ENCODE measurements around the gene LYST.
"Not testable (repeated sequence)": the region's sequence is repeated elsewhere in the genome, so short reads cannot be mapped to it uniquely, and the experiment has no call there.

Gene LYST

GRCh38 chr1:235809688-235810397 lies 56.9 kb downstream of the LYST start:
- DNase-seq: no peak

GRCh38 chr1:235808223-235808622 lies 58.5 kb downstream of the LYST start:
- DNase-seq: no peak

GRCh38 chr1:235806123-235806522 lies 60.6 kb downstream of the LYST start:
- no peak for DNase-seq

- no peak for DNase-seq
Observed at GRCh38 chr1:235802573-235803346, 63.9 kb downstream of the LYST start.

GRCh38 chr1:235799264-235799663 lies 67.4 kb downstream of the LYST start:
- DNase-seq: no peak

GRCh38 chr1:235791532-235792060 lies 75.1 kb downstream of the LYST start:
- DNase-seq: no peak

GRCh38 chr1:235790123-235790522 lies 76.6 kb downstream of the LYST start:
- no peak for DNase-seq

GRCh38 chr1:235786227-235786898 lies 80.3 kb downstream of the LYST start:
- not testable (repeated sequence) for DNase-seq

- DNase-seq: no peak
Observed at GRCh38 chr1:235784950-235785349, 81.8 kb downstream of the LYST start.

- peak; percentile 45 for DNase-seq
Observed at GRCh38 chr1:235783148-235783776, 83.4 kb downstream of the LYST start.

GRCh38 chr1:235782601-235783000 lies 84.1 kb downstream of the LYST start:
- no peak for DNase-seq

GRCh38 chr1:235781807-235782206 lies 84.9 kb downstream of the LYST start:
- no peak for DNase-seq

- DNase-seq: no peak
Observed at GRCh38 chr1:235779770-235780169, 86.9 kb downstream of the LYST start.

- no peak for DNase-seq
Observed at GRCh38 chr1:235776396-235776795, 90.3 kb downstream of the LYST start.

- no peak for DNase-seq
Observed at GRCh38 chr1:235775246-235775860, 91.4 kb downstream of the LYST start.

GRCh38 chr1:235767795-235768194 lies 98.9 kb downstream of the LYST start:
- no peak for DNase-seq

- peak; percentile 18 for DNase-seq
Observed at GRCh38 chr1:235766794-235767285, 99.9 kb downstream of the LYST start.

GRCh38 chr1:235763962-235764361 lies 102.7 kb downstream of the LYST start:
- DNase-seq: no peak

GRCh38 chr1:235759336-235759735 lies 107.4 kb downstream of the LYST start:
- DNase-seq: no peak

GRCh38 chr1:235758931-235759330 lies 107.8 kb downstream of the LYST start:
- peak; percentile 90 for DNase-seq

GRCh38 chr1:235757587-235758096 lies 109.1 kb downstream of the LYST start:
- DNase-seq: no peak

GRCh38 chr1:235754186-235754585 lies 112.5 kb downstream of the LYST start:
- DNase-seq: not testable (repeated sequence)

Data from NCI-H1105 treated with DMSO at 0.1 percent for 48 hours (cell line).